ENCODE results near the gene KCNK7. TPM values are rescaled to one million over a fixed set of nuclear protein-coding genes. Genes with fewer than 3 reads are reported as not detected.

Gene KCNK7
- total RNA-seq, 2 donors from 2014 or later = 0.39 TPM; not detected in 1

DNA sequence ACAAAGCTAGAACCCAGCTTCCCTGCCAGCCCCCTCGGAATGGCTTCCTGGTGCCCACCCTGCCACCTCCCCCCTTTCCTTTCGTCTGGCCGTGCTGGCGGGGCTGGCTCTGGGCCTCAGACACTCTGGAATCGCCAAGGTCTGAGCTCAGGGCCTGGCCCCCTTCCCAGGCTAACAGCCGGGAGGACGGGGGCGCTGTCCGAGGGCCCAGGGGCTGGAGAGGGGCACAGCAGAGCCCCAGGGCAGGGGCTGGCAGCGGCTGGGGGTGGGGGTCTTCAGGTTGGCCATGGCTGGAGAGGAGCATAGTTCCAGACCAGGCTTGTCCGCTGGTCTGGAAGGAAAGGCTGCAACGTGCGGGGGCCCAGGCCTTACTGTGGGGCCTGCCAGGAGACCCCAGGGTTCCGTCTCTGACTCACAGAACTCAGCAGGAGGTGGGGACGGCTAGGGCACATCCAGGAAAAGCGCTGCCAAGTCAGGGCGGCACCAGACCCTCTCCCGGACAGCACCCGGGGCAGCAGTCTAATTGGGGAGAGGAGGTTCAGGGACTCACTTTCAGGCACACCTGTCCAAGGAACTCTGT is 36.6 kb downstream of the KCNK7 start:
- Histone ChIP-seq H3K4me1 (peaks cover 0 to 65% of the 10 kb centered on the region in 2 donors), H3K9me3 (no peaks in the 10 kb centered on the region), H3K36me3 (no peaks in the 10 kb centered on the region), H3K27me3 (no peaks in the 10 kb centered on the region), H3K4me3 (peak overlapping the region; percentile 57 to 70), H3K27ac (peak overlapping the region; percentile 98)
- TF ChIP-seq, protein P1, sequence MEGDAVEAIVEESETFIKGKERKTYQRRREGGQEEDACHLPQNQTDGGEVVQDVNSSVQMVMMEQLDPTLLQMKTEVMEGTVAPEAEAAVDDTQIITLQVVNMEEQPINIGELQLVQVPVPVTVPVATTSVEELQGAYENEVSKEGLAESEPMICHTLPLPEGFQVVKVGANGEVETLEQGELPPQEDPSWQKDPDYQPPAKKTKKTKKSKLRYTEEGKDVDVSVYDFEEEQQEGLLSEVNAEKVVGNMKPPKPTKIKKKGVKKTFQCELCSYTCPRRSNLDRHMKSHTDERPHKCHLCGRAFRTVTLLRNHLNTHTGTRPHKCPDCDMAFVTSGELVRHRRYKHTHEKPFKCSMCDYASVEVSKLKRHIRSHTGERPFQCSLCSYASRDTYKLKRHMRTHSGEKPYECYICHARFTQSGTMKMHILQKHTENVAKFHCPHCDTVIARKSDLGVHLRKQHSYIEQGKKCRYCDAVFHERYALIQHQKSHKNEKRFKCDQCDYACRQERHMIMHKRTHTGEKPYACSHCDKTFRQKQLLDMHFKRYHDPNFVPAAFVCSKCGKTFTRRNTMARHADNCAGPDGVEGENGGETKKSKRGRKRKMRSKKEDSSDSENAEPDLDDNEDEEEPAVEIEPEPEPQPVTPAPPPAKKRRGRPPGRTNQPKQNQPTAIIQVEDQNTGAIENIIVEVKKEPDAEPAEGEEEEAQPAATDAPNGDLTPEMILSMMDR (IDR thresholded peaks at IDR 0.05) = peak in 1 of 2 donors; percentile 51
- DNase-seq (ENCODE audit: low spot score) = no peak

GRCh38 chr11:65558002-65558929 is 37.3 kb downstream of the KCNK7 start, which contains the start of gene LTBP3:
Gene LTBP3 (minus strand): TSS chr11:65558359. CDS start chr11:65557959, 400 bp downstream.
- Histone ChIP-seq H3K4me1 (peaks cover 0 to 69% of the 10 kb centered on the region in 2 donors), H3K9me3 (no peaks in the 10 kb centered on the region), H3K27me3 (no peaks in the 10 kb centered on the region), H3K4me3 (peak within 1 kb of the TSS; percentile 57 to 70), H3K36me3 (peaks cover 7% of the 10 kb centered on the region), H3K27ac (peak within 1 kb of the TSS; percentile 98)
- DNase-seq (ENCODE audit: low spot score) = peak; percentile 82
- TF ChIP-seq, protein P1 (IDR thresholded peaks at IDR 0.05) = no peak

DNA sequence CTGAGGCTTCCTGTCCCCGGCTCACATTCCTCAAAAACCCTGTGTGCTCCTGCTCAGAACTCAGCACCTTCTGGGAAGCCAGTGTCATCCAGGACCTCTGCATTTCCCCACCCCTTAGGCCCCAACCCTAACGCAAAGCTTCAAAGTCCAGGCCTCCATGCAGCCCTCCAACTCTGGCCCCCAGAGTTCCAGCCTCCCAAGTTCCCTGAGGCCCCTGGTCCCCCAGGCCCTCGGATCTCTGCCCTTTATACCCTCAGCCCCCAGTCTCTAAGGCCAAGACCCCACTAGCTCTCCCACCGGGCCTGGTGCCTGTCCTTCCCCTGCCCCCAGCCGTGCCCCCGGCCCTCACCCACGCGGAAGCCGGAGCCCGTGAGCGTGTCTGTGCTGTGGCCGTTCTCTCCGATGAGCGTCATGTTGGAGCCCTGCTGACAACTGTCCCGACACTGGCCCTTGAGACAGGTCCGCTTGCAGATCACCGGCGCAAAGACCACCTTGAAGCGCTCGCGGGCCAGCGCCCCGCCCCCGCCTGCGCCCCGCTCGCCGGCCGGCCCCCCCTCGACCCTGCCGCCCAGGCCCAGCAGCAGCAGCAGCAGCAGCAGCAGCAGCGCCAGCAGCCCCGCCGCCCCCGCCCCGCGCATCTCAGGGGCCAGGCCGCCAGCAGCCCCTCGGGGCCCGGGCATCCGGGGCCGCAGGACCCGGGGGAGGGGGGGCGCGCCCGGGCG is 38.2 kb downstream of the KCNK7 start:
- no peaks in the 10 kb centered on the region for H3K9me3 ChIP-seq
- H3K27ac ChIP-seq = peak overlapping the region; percentile 98
- TF ChIP-seq, protein P1 (IDR thresholded peaks at IDR 0.05) = no peak
- H3K4me1 ChIP-seq = peaks cover 0 to 69% of the 10 kb centered on the region in 2 donors
- peaks cover 8% of the 10 kb centered on the region for H3K36me3 ChIP-seq
- peak overlapping the region; percentile 57 to 70 for H3K4me3 ChIP-seq
- H3K27me3 ChIP-seq = no peaks in the 10 kb centered on the region
- no peak for DNase-seq (ENCODE audit: low spot score)

DNA sequence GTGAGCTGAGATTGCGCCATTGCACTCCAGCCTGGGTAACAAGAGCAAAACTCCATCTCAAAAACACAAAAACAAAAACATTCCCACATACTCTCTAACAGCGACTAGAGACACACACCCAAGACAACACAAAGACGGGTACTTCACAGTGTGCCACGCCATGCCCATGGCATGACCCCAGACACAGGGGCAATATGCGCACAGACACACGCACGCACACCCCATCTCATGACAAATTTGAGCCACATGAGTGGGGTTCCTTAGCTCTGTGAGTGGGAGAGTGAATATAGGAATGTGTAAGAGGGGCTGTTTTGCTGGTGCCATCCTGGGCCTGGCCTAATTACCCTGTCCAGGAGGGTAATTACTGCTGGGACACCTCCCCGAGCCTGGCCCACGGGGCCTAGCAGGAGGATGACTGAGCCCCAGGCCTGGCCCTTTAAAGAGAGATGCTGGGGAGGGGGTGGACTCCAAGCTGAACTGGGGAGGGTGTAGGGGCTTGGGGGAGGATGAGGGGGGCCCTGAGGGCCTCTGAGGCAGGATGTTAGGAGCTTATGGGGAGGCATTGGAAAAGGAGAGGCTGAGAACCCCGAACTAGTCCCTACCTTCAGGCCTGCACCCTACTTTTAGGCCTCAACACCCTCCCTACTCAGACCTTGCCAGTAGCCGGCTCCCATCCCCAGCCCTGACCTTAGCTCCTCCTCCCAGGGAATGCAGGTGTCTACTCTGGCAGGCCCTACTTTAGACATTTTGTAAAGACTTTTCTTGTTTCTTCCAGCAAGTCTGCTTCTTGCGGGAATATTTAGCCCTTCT is 38.9 kb downstream of the KCNK7 start:
- H3K9me3 ChIP-seq = no peaks in the 10 kb centered on the region
- H3K36me3 ChIP-seq = peaks cover 9% of the 10 kb centered on the region
- TF ChIP-seq, protein P1 (IDR thresholded peaks at IDR 0.05) = no peak
- H3K4me1 ChIP-seq = peaks cover 0 to 69% of the 10 kb centered on the region in 2 donors
- peak overlapping the region; percentile 98 for H3K27ac ChIP-seq
- H3K4me3 ChIP-seq = peak overlapping the region; percentile 57 to 70
- H3K27me3 ChIP-seq = no peaks in the 10 kb centered on the region
- no peak for DNase-seq (ENCODE audit: low spot score)

GRCh38 chr11:65555693-65556231 is 39.8 kb downstream of the KCNK7 start:
- Histone ChIP-seq H3K4me3 (no peak overlapping the region), H3K27ac (peak overlapping the region; percentile 98)
- TF ChIP-seq, protein P1 (IDR thresholded peaks at IDR 0.05) = no peak

More at GRCh38 chr11:65555693-65556231, 39.8 kb downstream of the KCNK7 start:
- no peak for DNase-seq (ENCODE audit: low spot score)
- Histone ChIP-seq H3K27me3 (no peaks in the 10 kb centered on the region), H3K4me1 (peaks cover 0 to 64% of the 10 kb centered on the region in 2 donors), H3K36me3 (peaks cover 14% of the 10 kb centered on the region), H3K9me3 (no peaks in the 10 kb centered on the region)

Measured in right atrium auricular region (tissue), 2 donors.